KMS-11 (cell line): Measurements from ENCODE around the gene DAAM2.

ENCODE experiments used
- H2AFZ ChIP-seq: fragments of 200-600 bp; sonication (generic); 2 replicates; pipeline ENCODE4 v1.6.1; 2016; ENCODE audit warnings: antibody characterized with exemption, mixed run types, low read depth
- H3K27ac ChIP-seq: fragments of 200-600 bp; sonication (generic); 2 replicates; pipeline ENCODE4 v1.6.1; 2016; ENCODE audit warnings: mild to moderate bottlenecking, mixed run types
- H3K27me3 ChIP-seq: fragments of 200-600 bp; sonication (generic); 2 replicates; pipeline ENCODE4 v1.6.1; 2017; ENCODE audit warnings: mild to moderate bottlenecking, low read depth, mixed run types, moderate library complexity; ENCODE audit not compliant: insufficient read depth
- H3K36me3 ChIP-seq: fragments of 200-600 bp; sonication (generic); 2 replicates; pipeline ENCODE4 v1.6.1; 2017; ENCODE audit warnings: mild to moderate bottlenecking, mixed run types; ENCODE audit not compliant: insufficient read depth
- H3K4me1 ChIP-seq: fragments of 200-600 bp; sonication (generic); 2 replicates; pipeline ENCODE4 v1.6.1; 2016; ENCODE audit warnings: mild to moderate bottlenecking, low read depth, mixed run types; ENCODE audit not compliant: poor library complexity, severe bottlenecking
- H3K4me2 ChIP-seq: fragments of 200-600 bp; sonication (generic); 2 replicates; pipeline ENCODE4 v1.7.0; 2016; ENCODE audit warnings: mild to moderate bottlenecking, mixed run types
- H3K4me3 ChIP-seq: fragments of 200-600 bp; sonication (generic); IDR thresholded peaks from 2 replicates; pipeline ENCODE4 v1.6.1; 2017; ENCODE audit warnings: low read depth, low read length, mixed read lengths; ENCODE audit not compliant: insufficient read depth
- H3K79me2 ChIP-seq: fragments of 200-600 bp; sonication (generic); 2 replicates; pipeline ENCODE4 v1.6.1; 2016; ENCODE audit warnings: low read depth, mixed run types; ENCODE audit not compliant: insufficient read depth
- H3K9ac ChIP-seq: fragments of 200-600 bp; sonication (generic); 2 replicates; pipeline ENCODE4 v1.6.1; 2016; ENCODE audit warnings: mild to moderate bottlenecking, mixed run types
- H4K20me1 ChIP-seq: fragments of 200-600 bp; sonication (generic); 2 replicates; pipeline ENCODE4 v1.6.1; 2016; ENCODE audit warnings: mild to moderate bottlenecking, mixed run types; ENCODE audit not compliant: insufficient read depth
- TF ChIP-seq, protein P1 (sequence below): fragments of 200-600 bp; sonication (generic); conservative IDR thresholded peaks from 2 replicates; pipeline ENCODE4 v1.6.1; 2017; ENCODE audit warnings: low read depth, mild to moderate bottlenecking, antibody characterized with exemption, low read length, moderate library complexity, mixed read lengths

The DAAM2 gene

DNA sequence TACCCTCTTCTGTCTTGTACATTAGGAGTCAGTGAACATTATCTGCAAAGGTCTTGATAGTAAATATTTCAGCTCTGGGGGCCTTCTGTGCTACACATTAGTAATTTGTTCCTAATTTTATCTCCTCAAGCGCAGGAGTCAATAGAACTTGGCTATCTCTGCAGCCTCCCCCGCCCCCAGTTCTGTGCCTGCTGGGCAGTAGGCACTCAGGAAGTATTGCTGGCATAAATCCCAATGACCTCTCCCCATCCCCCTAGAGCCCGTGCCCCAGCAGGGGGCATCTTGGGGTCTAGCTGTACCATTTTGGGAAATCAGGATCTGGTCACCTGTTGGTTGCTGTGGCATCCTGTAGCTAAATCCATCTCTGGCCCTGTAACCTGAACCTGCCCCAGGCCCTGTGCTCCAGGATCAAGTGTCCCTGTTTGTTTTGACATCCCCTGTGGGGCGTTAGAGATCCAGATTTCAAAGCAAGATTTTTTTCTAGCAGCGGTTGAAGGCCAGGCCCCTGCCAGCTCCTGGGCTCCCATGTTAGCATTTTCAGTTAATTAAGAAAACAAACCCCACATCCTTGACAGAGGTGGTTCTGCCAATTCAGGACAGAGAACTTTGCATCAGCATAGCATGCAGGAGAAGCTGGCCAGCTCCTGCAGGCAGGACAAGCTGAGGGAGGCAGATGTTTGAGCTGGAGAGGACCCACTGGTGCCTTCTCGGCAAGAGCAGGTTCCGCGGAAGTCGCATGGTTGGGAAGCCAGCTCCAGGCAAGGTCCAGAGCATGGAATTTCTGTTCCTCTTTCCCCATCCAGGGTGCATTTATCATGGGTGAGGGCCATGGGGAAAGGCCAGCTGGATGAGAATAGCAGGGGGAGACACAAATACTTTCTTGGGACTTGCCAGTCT, 32.1 kb downstream of the DAAM2 start:
- no peak overlapping the region for H3K27ac ChIP-seq
- no peak overlapping the region for H3K9ac ChIP-seq
- H3K79me2 ChIP-seq, result no peaks in the 10 kb centered on the region
- no peaks in the 10 kb centered on the region for H4K20me1 ChIP-seq
- H3K4me3 ChIP-seq, result no peak overlapping the region
- H3K4me1 ChIP-seq, result no peaks in the 10 kb centered on the region
- no peaks in the 10 kb centered on the region for H3K27me3 ChIP-seq
- H3K36me3 ChIP-seq, result no peaks in the 10 kb centered on the region
- no peak overlapping the region for H2AFZ ChIP-seq
- TF ChIP-seq, protein P1, sequence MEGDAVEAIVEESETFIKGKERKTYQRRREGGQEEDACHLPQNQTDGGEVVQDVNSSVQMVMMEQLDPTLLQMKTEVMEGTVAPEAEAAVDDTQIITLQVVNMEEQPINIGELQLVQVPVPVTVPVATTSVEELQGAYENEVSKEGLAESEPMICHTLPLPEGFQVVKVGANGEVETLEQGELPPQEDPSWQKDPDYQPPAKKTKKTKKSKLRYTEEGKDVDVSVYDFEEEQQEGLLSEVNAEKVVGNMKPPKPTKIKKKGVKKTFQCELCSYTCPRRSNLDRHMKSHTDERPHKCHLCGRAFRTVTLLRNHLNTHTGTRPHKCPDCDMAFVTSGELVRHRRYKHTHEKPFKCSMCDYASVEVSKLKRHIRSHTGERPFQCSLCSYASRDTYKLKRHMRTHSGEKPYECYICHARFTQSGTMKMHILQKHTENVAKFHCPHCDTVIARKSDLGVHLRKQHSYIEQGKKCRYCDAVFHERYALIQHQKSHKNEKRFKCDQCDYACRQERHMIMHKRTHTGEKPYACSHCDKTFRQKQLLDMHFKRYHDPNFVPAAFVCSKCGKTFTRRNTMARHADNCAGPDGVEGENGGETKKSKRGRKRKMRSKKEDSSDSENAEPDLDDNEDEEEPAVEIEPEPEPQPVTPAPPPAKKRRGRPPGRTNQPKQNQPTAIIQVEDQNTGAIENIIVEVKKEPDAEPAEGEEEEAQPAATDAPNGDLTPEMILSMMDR, result no peak
- no peak overlapping the region for H3K4me2 ChIP-seq

DNA sequence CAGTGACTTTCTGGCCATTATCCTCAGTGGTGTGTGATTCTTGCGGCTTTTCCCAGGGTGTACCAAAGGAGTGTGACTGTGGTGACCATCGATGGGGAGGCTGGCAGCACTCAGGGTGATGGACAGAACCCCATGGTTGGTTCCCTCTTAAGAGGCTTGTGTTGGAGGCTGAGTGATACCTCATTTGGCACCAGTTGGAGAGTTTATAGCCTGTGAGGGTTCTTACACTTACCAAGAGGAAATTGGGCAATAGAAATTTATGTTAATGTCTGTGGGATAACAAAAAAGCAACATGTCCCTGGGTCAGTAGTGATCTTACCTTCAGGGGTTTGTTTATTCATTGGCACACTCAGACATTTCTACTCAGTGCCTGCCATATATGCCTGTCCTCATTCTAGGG, 37.2 kb downstream of the DAAM2 start:
- Histone ChIP-seq H2AFZ (no peak overlapping the region), H3K4me1 (no peaks in the 10 kb centered on the region), H3K36me3 (no peaks in the 10 kb centered on the region), H3K79me2 (no peaks in the 10 kb centered on the region), H3K4me3 (no peak overlapping the region), H3K4me2 (no peak overlapping the region), H3K27ac (no peak overlapping the region), H4K20me1 (no peaks in the 10 kb centered on the region), H3K9ac (no peak overlapping the region), H3K27me3 (no peaks in the 10 kb centered on the region)
- TF ChIP-seq, protein P1, result no peak

DNA sequence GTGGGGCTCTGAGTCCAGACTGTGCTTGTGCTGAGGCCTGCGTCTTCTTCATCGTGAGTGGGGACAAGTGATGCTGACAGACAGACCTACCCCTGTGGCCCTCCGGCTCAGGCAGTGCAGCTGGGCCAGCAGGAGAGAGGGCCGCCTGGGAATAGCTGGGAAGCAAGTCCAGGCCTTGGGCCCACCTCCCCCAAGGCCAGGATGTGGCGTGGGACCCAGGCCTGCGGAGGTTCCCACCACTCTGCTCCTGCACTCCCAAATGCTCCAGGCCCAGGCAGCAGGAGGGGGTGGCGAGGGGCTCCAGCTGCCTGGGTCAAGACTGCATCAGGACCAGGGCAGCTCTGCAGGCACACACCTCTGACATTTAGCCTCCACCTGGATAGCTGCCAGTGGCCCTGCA, 38.3 kb downstream of the DAAM2 start:
- Histone ChIP-seq H3K4me2 (no peak overlapping the region), H3K36me3 (no peaks in the 10 kb centered on the region), H3K27me3 (no peaks in the 10 kb centered on the region), H3K27ac (no peak overlapping the region), H3K79me2 (no peaks in the 10 kb centered on the region), H2AFZ (no peak overlapping the region), H3K4me1 (no peaks in the 10 kb centered on the region), H3K9ac (no peak overlapping the region), H3K4me3 (no peak overlapping the region), H4K20me1 (no peaks in the 10 kb centered on the region)
- TF ChIP-seq, protein P1, result no peak

DNA sequence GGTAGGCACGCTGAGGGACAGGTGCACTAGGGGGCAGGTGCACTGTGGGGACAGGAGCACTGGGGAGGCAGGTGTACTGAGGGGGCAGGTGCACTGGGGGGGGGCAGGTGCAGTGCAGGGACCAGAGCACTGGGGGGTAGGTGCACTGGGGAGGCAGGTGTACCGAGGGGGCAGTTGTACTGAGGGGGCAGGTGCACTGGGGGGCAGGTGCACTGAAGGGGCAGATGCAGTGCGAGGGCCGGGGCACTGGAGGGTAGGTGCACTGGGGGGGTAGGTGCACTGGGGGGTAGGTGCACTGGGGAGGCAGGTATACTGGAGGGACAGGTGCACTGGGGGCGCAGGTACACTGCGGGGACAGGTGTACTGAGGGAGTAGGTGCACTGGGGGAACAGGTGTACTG, 39.5 kb downstream of the DAAM2 start:
- Histone ChIP-seq H3K36me3 (no peaks in the 10 kb centered on the region), H3K4me2 (no peak overlapping the region), H4K20me1 (no peaks in the 10 kb centered on the region), H3K4me3 (no peak overlapping the region), H3K27ac (no peak overlapping the region), H3K9ac (no peak overlapping the region), H3K4me1 (no peaks in the 10 kb centered on the region), H2AFZ (no peak overlapping the region), H3K27me3 (no peaks in the 10 kb centered on the region), H3K79me2 (no peaks in the 10 kb centered on the region)
- TF ChIP-seq, protein P1, result no peak
